ENCODE measurements around the gene NLGN1.

DNA sequence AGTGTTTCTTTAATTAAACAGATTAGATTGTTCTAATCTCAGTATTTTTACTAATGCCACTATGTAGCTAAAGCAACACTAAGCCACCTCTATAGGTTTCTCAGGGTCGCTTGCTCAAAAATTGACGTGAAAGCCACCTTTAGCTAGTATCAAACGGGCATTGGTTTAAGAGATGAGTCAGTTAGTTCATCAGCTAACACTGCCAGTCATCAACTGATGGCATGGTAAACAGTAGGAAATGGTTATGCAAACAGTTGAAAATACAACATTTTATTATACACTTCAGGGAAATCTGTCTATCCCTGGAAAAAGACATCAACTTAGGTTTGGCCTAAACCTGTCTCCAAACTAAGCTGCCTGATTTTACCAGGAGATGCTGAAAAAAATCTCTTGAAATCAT, 879.3 kb downstream of the NLGN1 start:
- TF ChIP-seq NR2C2 (CRISPR knock-in tag; IDR thresholded peaks at IDR 0.05) (no peak), NR2C2 (tag; IDR thresholded peaks at IDR 0.05) (no peak), ZNF197 (CRISPR knock-in tag; IDR thresholded peaks at IDR 0.05; ENCODE audit: low read depth) (no peak), CREM (IDR thresholded peaks at IDR 0.05; ENCODE audit: low read depth) (no peak), MED1 (CRISPR knock-in tag; IDR thresholded peaks at IDR 0.05; ENCODE audit: borderline replicate concordance) (no peak), SMC3 (conservative IDR thresholded peaks at IDR 0.05; ENCODE audit: insufficient read depth, low read depth, low read length) (no peak), EZH2 (IDR thresholded peaks at IDR 0.05; ENCODE audit: borderline replicate concordance, low read depth, low read length) (no peak), ESRRA (IDR thresholded peaks at IDR 0.05; ENCODE audit: borderline replicate concordance, low read depth) (no peak), SP2 (IDR thresholded peaks at IDR 0.05; ENCODE audit: extremely low read depth, low read depth, low read length, poor library complexity, severe bottlenecking) (no peak), DACH1 (IDR thresholded peaks at IDR 0.05; ENCODE audit: partially characterized antibody) (no peak), HNRNPH1 (optimal IDR thresholded peaks at IDR 0.05; ENCODE audit: low read depth, low read length) (no peak), EGR1 (conservative IDR thresholded peaks at IDR 0.05) (no peak), ZFX (CRISPR knock-in tag; IDR thresholded peaks at IDR 0.05) (no peak)
